T follicular helper cell (primary cell): ENCODE results near the gene DDO.
"Not testable (repeated sequence)": the region's sequence is repeated elsewhere in the genome, so short reads cannot be mapped to it uniquely, and the experiment has no call there.

Source experiments
- DNase-seq: peaks from one replicate; pipeline ENCODE4 v3.0.0-alpha.2; 2020; ENCODE audit warnings: low read depth

DDO gene

GRCh38 chr6:110366975-110367374 is 48.4 kb downstream of the DDO start:
- no peak for DNase-seq

GRCh38 chr6:110366256-110366655 is 49.1 kb downstream of the DDO start:
- no peak for DNase-seq

GRCh38 chr6:110364364-110365105 is 50.8 kb downstream of the DDO start:
- no peak for DNase-seq

GRCh38 chr6:110363748-110364147 is 51.6 kb downstream of the DDO start:
- DNase-seq = no peak

- DNase-seq = no peak
These were observed 54.7 kb downstream of the DDO start for GRCh38 chr6:110360676-110361075.

GRCh38 chr6:110359556-110359955 is 55.8 kb downstream of the DDO start:
- DNase-seq = no peak

- DNase-seq = no peak
These were observed 56.7 kb downstream of the DDO start for GRCh38 chr6:110358553-110359160.

GRCh38 chr6:110357664-110358552 is 57.5 kb downstream of the DDO start, which contains the start of gene METTL24:
METTL24 (minus strand) TSS chr6:110358349; CDS start chr6:110358272, 77 bp downstream.
- DNase-seq = no peak

- DNase-seq = no peak
These were observed 58.1 kb downstream of the DDO start for GRCh38 chr6:110357298-110357663.

GRCh38 chr6:110356778-110357177 is 58.6 kb downstream of the DDO start:
- no peak for DNase-seq

- no peak for DNase-seq
These were observed 59.6 kb downstream of the DDO start for GRCh38 chr6:110355727-110356126.

GRCh38 chr6:110355022-110355421 is 60.4 kb downstream of the DDO start:
- DNase-seq = no peak

- no peak for DNase-seq
These were observed 61.2 kb downstream of the DDO start for GRCh38 chr6:110354153-110354552.

GRCh38 chr6:110353457-110354001 is 61.8 kb downstream of the DDO start:
- DNase-seq = no peak

GRCh38 chr6:110352563-110353262 is 62.7 kb downstream of the DDO start:
- DNase-seq = no peak

- DNase-seq = no peak
These were observed 63.4 kb downstream of the DDO start for GRCh38 chr6:110351986-110352385.

- DNase-seq = no peak
These were observed 63.8 kb downstream of the DDO start for GRCh38 chr6:110351546-110351945.

GRCh38 chr6:110350593-110350992 is 64.8 kb downstream of the DDO start:
- not testable (repeated sequence) for DNase-seq

GRCh38 chr6:110348961-110349690 is 66.2 kb downstream of the DDO start:
- DNase-seq = no peak

- DNase-seq = no peak
These were observed 70.3 kb downstream of the DDO start for GRCh38 chr6:110345025-110345424.

GRCh38 chr6:110342759-110343158 is 72.6 kb downstream of the DDO start:
- no peak for DNase-seq
